ENCODE data around the gene GAK. TPM values are rescaled to one million over a fixed set of nuclear protein-coding genes. Genes with fewer than 3 reads are reported as not detected.

GAK gene
- total RNA-seq, 2 experiments from 2014 or later, result 87.6 to 96.8 TPM

GRCh38 chr4:968621-969394, 36.7 kb upstream of the GAK start:
- no peak overlapping the region for H3K27ac Mint-ChIP-seq
- H3K27me3 Mint-ChIP-seq (ENCODE audit: low read depth), result no peaks in the 10 kb centered on the region
- H3K4me1 Mint-ChIP-seq (ENCODE audit: low read depth), result peaks cover 5% of the 10 kb centered on the region
- H3K9me3 Mint-ChIP-seq, result no peaks in the 10 kb centered on the region
- no peaks in the 10 kb centered on the region for H3K36me3 Mint-ChIP-seq (ENCODE audit: low read depth)
- intact Hi-C loops (cut with micrococcal nuclease), result no loop called here
- no peak for DNase-seq
- CTCF ChIA-PET, result interaction anchor here (0.5 kb wide), 1 partner anchor 450 kb away, joined by 3 read pairs; no protein-coding TSS in a partner anchor
- no peak overlapping the region for H3K4me3 Mint-ChIP-seq

- Mint-ChIP-seq H3K9me3 (no peaks in the 10 kb centered on the region), H3K27me3 (ENCODE audit: low read depth) (no peaks in the 10 kb centered on the region), H3K27ac (no peak overlapping the region), H3K36me3 (ENCODE audit: low read depth) (no peaks in the 10 kb centered on the region), H3K4me3 (no peak overlapping the region), H3K4me1 (ENCODE audit: low read depth) (peaks cover 5% of the 10 kb centered on the region)
- CTCF ChIA-PET, result interaction anchor here (0.5 kb wide), 1 partner anchor 451 kb away, joined by 3 read pairs; no protein-coding TSS in a partner anchor
- DNase-seq, result no peak
- intact Hi-C loops (cut with micrococcal nuclease), result no loop called here
Measured at GRCh38 chr4:968221-968620, 36.1 kb upstream of the GAK start.

GRCh38 chr4:967113-968104, 35.3 kb upstream of the GAK start:
- H3K9me3 Mint-ChIP-seq, result no peaks in the 10 kb centered on the region
- peaks cover 5% of the 10 kb centered on the region for H3K4me1 Mint-ChIP-seq (ENCODE audit: low read depth)
- intact Hi-C loops (cut with micrococcal nuclease), result no loop called here
- H3K4me3 Mint-ChIP-seq, result no peak overlapping the region
- H3K36me3 Mint-ChIP-seq (ENCODE audit: low read depth), result no peaks in the 10 kb centered on the region
- no peak for DNase-seq
- no peak overlapping the region for H3K27ac Mint-ChIP-seq
- no peaks in the 10 kb centered on the region for H3K27me3 Mint-ChIP-seq (ENCODE audit: low read depth)
- CTCF ChIA-PET, result no interaction called here

DNA sequence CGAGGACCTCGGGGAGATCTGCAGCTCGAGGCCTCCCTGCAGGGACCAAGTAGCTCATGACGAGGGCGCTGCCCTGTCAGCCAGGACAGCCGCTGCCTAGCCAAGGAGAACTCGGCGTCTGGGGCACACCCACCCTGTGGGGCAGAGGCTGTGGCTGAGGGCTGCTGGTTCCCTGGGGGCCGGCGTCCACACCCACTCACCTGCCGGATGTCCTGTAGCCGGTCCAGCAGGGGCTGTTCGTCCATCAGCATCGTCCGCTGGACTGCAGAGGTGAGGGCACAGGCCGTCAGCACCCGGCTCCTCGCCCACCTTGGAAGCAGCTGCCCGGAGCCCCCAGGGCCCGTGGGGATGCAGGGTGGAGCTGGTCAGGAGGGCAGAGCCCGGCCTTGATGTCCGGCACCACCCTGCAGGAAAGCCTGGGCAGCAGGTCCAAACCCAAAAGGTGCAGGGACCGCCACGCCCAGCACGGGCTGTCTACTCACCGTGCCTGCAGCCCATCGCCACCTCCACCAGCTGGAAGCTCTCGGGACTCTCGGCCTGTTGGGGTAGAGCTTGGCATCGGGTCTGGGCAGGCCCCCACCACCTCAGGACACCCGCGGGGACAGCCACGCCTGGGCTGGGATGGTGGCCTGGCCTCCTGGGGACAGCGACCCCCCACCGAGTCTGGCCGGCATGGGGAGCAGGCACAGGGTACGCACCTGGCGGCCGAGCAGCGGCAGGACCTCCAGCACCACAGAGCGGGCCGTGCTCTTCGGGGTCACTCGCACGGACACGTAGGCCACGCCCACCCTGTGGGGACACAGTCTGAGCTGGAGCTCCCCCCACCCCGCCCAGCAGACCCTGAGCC, 34.4 kb upstream of the GAK start:
- Mint-ChIP-seq H3K9me3 (no peaks in the 10 kb centered on the region), H3K4me3 (no peak overlapping the region), H3K36me3 (ENCODE audit: low read depth) (no peaks in the 10 kb centered on the region), H3K4me1 (ENCODE audit: low read depth) (peaks cover 3% of the 10 kb centered on the region), H3K27me3 (ENCODE audit: low read depth) (no peaks in the 10 kb centered on the region), H3K27ac (no peak overlapping the region)
- intact Hi-C loops (cut with micrococcal nuclease), result no loop called here
- no peak for DNase-seq
- CTCF ChIA-PET, result no interaction called here

- intact Hi-C loops (cut with micrococcal nuclease), result no loop called here
- Mint-ChIP-seq H3K9me3 (no peaks in the 10 kb centered on the region), H3K27me3 (ENCODE audit: low read depth) (no peaks in the 10 kb centered on the region), H3K27ac (no peak overlapping the region), H3K36me3 (ENCODE audit: low read depth) (no peaks in the 10 kb centered on the region), H3K4me1 (ENCODE audit: low read depth) (no peaks in the 10 kb centered on the region), H3K4me3 (no peak overlapping the region)
- DNase-seq, result no peak
- CTCF ChIA-PET, result no interaction called here
Measured at GRCh38 chr4:965766-966134, 33.6 kb upstream of the GAK start.

GRCh38 chr4:965048-965765, 33.1 kb upstream of the GAK start:
- Mint-ChIP-seq H3K4me3 (no peak overlapping the region), H3K4me1 (ENCODE audit: low read depth) (no peaks in the 10 kb centered on the region), H3K36me3 (ENCODE audit: low read depth) (no peaks in the 10 kb centered on the region), H3K27me3 (ENCODE audit: low read depth) (no peaks in the 10 kb centered on the region), H3K9me3 (no peaks in the 10 kb centered on the region), H3K27ac (no peak overlapping the region)
- CTCF ChIA-PET, result no interaction called here
- no peak for DNase-seq
- intact Hi-C loops (cut with micrococcal nuclease), result no loop called here

- Mint-ChIP-seq H3K4me3 (no peak overlapping the region), H3K4me1 (ENCODE audit: low read depth) (no peaks in the 10 kb centered on the region), H3K36me3 (ENCODE audit: low read depth) (no peaks in the 10 kb centered on the region), H3K27ac (no peak overlapping the region), H3K27me3 (ENCODE audit: low read depth) (no peaks in the 10 kb centered on the region), H3K9me3 (no peaks in the 10 kb centered on the region)
- DNase-seq, result no peak
- intact Hi-C loops (cut with micrococcal nuclease), result no loop called here
- CTCF ChIA-PET, result no interaction called here
Measured at GRCh38 chr4:964346-965025, 32.4 kb upstream of the GAK start.

GRCh38 chr4:963276-964225, 31.4 kb upstream of the GAK start:
- H3K9me3 Mint-ChIP-seq, result no peaks in the 10 kb centered on the region
- no peak overlapping the region for H3K27ac Mint-ChIP-seq
- no peaks in the 10 kb centered on the region for H3K4me1 Mint-ChIP-seq (ENCODE audit: low read depth)
- intact Hi-C loops (cut with micrococcal nuclease), result no loop called here
- no peaks in the 10 kb centered on the region for H3K27me3 Mint-ChIP-seq (ENCODE audit: low read depth)
- CTCF ChIA-PET, result no interaction called here
- H3K4me3 Mint-ChIP-seq, result no peak overlapping the region
- peaks cover 2% of the 10 kb centered on the region for H3K36me3 Mint-ChIP-seq (ENCODE audit: low read depth)
- DNase-seq, result no peak

DNA sequence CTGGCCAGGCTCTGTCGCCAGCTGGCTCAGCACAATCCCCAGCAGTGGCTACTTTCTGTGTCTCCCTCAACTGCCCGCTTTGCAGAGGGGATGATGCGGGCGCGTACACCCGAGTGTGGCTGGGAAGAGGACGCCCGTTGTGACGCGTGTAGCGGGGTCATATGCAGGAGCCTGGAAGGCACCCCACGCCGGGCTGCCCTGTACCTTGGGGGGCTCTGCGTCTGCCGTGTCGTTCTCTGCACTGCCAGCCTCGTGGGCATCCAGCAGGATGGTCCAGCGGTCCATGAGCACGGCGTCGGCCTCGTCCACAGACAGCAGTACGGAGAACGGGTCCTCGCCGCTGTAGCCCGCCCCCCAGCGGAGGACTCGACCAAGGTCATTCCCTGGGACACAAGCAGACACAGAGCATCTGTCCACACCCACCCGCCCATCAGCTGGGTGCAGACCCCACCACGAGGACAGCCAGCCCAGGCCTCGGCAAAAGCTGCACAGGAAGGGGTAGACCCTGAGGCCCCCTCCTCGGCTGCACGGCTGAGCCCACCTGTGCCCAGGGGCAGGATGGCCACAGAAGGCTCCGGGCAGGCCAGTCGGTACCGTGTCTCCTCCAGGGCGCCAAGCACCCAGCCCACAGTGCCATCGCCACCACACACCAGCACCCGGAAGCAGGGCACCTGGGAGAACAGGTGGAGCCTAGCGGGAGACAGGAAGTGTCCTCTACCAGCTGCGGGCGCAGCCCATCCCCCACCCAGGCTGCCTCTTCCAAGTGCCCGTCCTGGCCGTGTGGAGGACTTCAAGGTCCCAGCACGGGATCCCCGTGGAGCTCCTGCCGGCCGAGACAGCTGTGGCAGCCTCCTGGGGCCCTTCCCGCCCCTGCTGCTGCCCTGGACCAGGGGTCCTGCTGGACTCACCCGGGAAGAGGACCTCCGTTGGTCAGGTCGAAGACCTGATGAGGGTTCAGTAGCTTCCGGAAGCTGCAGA, 30.4 kb upstream of the GAK start:
- Mint-ChIP-seq H3K36me3 (ENCODE audit: low read depth) (peaks cover 2% of the 10 kb centered on the region), H3K9me3 (no peaks in the 10 kb centered on the region), H3K27ac (no peak overlapping the region), H3K27me3 (ENCODE audit: low read depth) (no peaks in the 10 kb centered on the region), H3K4me1 (ENCODE audit: low read depth) (no peaks in the 10 kb centered on the region), H3K4me3 (no peak overlapping the region)
- no peak for DNase-seq
- CTCF ChIA-PET, result no interaction called here
- intact Hi-C loops (cut with micrococcal nuclease), result no loop called here

Measured in activated naive CD4-positive, alpha-beta T cell treated with anti-CD3 and anti-CD28 coated beads for 36 hours (primary cell).